Measurements from ENCODE around the gene ZC3H18. TPM values are rescaled to one million over a fixed set of nuclear protein-coding genes. Genes with fewer than 3 reads are reported as not detected.

ZC3H18 gene
- total and polyA plus RNA-seq, 10 of the 15 experiments (the other 5 are each of a cell fraction or from before 2014, with no cell fraction given): 1.0 to 58.3 (median 22.4) TPM

- Histone ChIP-seq H3K4me3 (peak within 1 kb of the TSS; percentile 98), H3K79me2 (ENCODE audit: control insufficient read depth, insufficient read depth, low read length) (peaks cover 44% of the 10 kb centered on the region), H3K27me3 (replicated peaks in 1 of 2; ENCODE audit: control insufficient read depth in 2 of 2, insufficient read depth in 2 of 2, low read length in 1 of 2) (no peaks in the 10 kb centered on the region), H3K36me3 (ENCODE audit: control insufficient read depth in 2 of 2, insufficient read depth in 2 of 2, low read length in 1 of 2) (peaks cover 1 to 4% of the 10 kb centered on the region in 2 experiments; a peak in 3 of 4 replicates), H4K20me1 (ENCODE audit: control insufficient read depth, insufficient read depth) (no peaks in the 10 kb centered on the region), H3K27ac (ENCODE audit: control insufficient read depth, insufficient read depth) (peak within 1 kb of the TSS; percentile 83), H3K9me3 (replicated peaks; ENCODE audit: control insufficient read depth, insufficient read depth, low read length) (no peaks in the 10 kb centered on the region), H2AFZ (ENCODE audit: control insufficient read depth, low read depth, low read length) (peak within 1 kb of the TSS; percentile 80), H3K4me1 (ENCODE audit: control insufficient read depth, insufficient read depth, low read length) (peaks cover 6% of the 10 kb centered on the region; the same call in 1 of the 2 replicates), H3K9ac (ENCODE audit: control insufficient read depth, insufficient read depth, low read length) (peak within 1 kb of the TSS; percentile 75), H3K4me2 (ENCODE audit: control insufficient read depth, insufficient read depth) (peak within 1 kb of the TSS; percentile 61)
- WGBS (ENCODE audit: insufficient coverage, insufficient replicate concordance, low lambda C conversion rate, missing lambda C conversion rate): 2% methylated on average over 75 of the region's 88 CpGs
- POLR2A ChIA-PET: interaction anchor here (0.6 to 2.4 kb wide), 10 partner anchors 10 to 211 kb away, joined by 3 to 6 read pairs (median 4); partner anchors contain the start of gene CYBA
- ATAC-seq (peak; percentile 98), DNase-seq (ENCODE audit: low read depth, low spot score) (peak; percentile 96), FAIRE-seq (peak; percentile 100)
- RAD21 ChIA-PET (ENCODE audit: unreplicated experiment): interaction anchor here (1.3 to 1.9 kb wide), 2 partner anchors 22 to 44 kb away, joined by 3 to 6 read pairs; no protein-coding TSS in a partner anchor
- SMC1A ChIA-PET (ENCODE audit: uncharacterized antibody, unreplicated experiment): interaction anchor here (1.5 kb wide), 1 partner anchor 19 kb away, joined by 5 read pairs; no protein-coding TSS in a partner anchor
- in situ Hi-C loops (cut with MboI): no loop called here
- intact Hi-C loops (cut with micrococcal nuclease; ENCODE audit: unreplicated experiment): loop anchor here (1.0 kb wide), 2 partner anchors 12 to 18 kb away; partner anchors contain the start of gene CYBA
- CTCF ChIA-PET: interaction anchor here (0.7 to 1.9 kb wide), 8 partner anchors 11 to 126 kb away, joined by 3 to 6 read pairs (median 4); no protein-coding TSS in a partner anchor
- BruUV-seq (replicated peaks): no TSS peak
- TF ChIP-seq NRF1 (conservative IDR thresholded peaks at IDR 0.05; ENCODE audit: low read depth, low read length) (peak; percentile 50), MYB (IDR thresholded peaks at IDR 0.05; ENCODE audit: borderline replicate concordance, low read depth, low read length) (no peak), SP1 (IDR thresholded peaks at IDR 0.05; ENCODE audit: low read depth, low read length) (peak; percentile 95), NFYA (IDR thresholded peaks at IDR 0.05; ENCODE audit: borderline replicate concordance, low read depth, low read length) (peak; percentile 17; the same call in 1 of the 2 replicates), ASH2L (IDR thresholded peaks at IDR 0.05; ENCODE audit: borderline replicate concordance, low read depth) (no peak), ELK1 (IDR thresholded peaks at IDR 0.05; ENCODE audit: low read depth, low read length) (no peak), JUND (IDR thresholded peaks at IDR 0.05; ENCODE audit: low read depth, low read length) (no peak; the same call in 1 of the 2 replicates), FOXM1 (IDR thresholded peaks at IDR 0.05; ENCODE audit: low read depth, low read length) (no peak), ATF7 (IDR thresholded peaks at IDR 0.05; ENCODE audit: low read depth) (no peak), RFX5 (IDR thresholded peaks at IDR 0.05; ENCODE audit: low read depth, low read length) (peak; percentile 91), ZNF622 (IDR thresholded peaks at IDR 0.05) (no peak), USF2 (IDR thresholded peaks at IDR 0.05; ENCODE audit: borderline replicate concordance, low read depth, low read length) (no peak; the same call in 1 of the 2 replicates), ZNF217 (IDR thresholded peaks at IDR 0.05) (0 out of 2 replicates have a peak, but pooled peaks have one; percentile 43), SIN3A (IDR thresholded peaks at IDR 0.05; ENCODE audit: low read depth, low read length) (peak; percentile 67), TCF12 (IDR thresholded peaks at IDR 0.05; ENCODE audit: low read depth, low read length) (peak; percentile 36; the same call in 1 of the 2 replicates), SMC3 (IDR thresholded peaks at IDR 0.05; ENCODE audit: borderline replicate concordance, low read length) (no peak), LARP7 (IDR thresholded peaks at IDR 0.05) (peak; percentile 97), SKIL (IDR thresholded peaks at IDR 0.05; ENCODE audit: low read depth, poor library complexity, severe bottlenecking) (no peak), PAX5 (IDR thresholded peaks at IDR 0.05; ENCODE audit: borderline replicate concordance, low read depth, low read length) (0 out of 2 replicates have a peak, but pooled peaks have one; percentile 5), SUPT20H (IDR thresholded peaks at IDR 0.05; ENCODE audit: borderline replicate concordance, control insufficient read depth, low read depth, low read length) (no peak)
These were observed 92.8 kb downstream of the ZC3H18 start, which contains the start of gene MVD for GRCh38 chr16:88662843-88663606. MVD (minus strand) TSS chr16:88663091; CDS start chr16:88663080, 11 bp downstream.

Measured in GM12878 (cell line).